ENCODE measurements around the gene RADIL. TPM values are rescaled to one million over a fixed set of nuclear protein-coding genes. Genes with fewer than 3 reads are reported as not detected.

RADIL gene
- total and polyA plus RNA-seq, 2 donors (not counting 1 experiment from before 2014, with no cell fraction given): not detected

GRCh38 chr7:4816419-4817080 is 67.0 kb downstream of the RADIL start:
- CTCF ChIA-PET: interaction anchor here (0.9 kb wide), 1 partner anchor 267 kb away, joined by 3 read pairs; no protein-coding TSS in a partner anchor
- H3K4me3 Mint-ChIP-seq: no peak overlapping the region

More at GRCh38 chr7:4816419-4817080, 67.0 kb downstream of the RADIL start:
- H3K27me3 ChIP-seq (replicated peaks in 1 of 4; ENCODE audit: control extremely low read depth in 1 of 4, control insufficient read depth in 3 of 4, insufficient read depth in 4 of 4, low read length in 3 of 4): peaks cover 0 to 36% (median 6%) of the 10 kb centered on the region in 4 experiments
- H2AFZ ChIP-seq (ENCODE audit: insufficient read depth, low read depth, low read length, poor library complexity, severe bottlenecking): no peak overlapping the region
- no peaks in the 10 kb centered on the region for H4K20me1 ChIP-seq (ENCODE audit: control insufficient read depth, insufficient read depth, low read length, poor library complexity, severe bottlenecking)
- 98% methylated on average over 23 of the region's 26 CpGs for WGBS (ENCODE audit: insufficient coverage)
- H3K27ac Mint-ChIP-seq: no peak overlapping the region
- no peak overlapping the region for H3K4me3 ChIP-seq (ENCODE audit: control extremely low read depth in 1 of 5, extremely low read depth in 1 of 5, insufficient read depth in 1 of 5, low read depth in 2 of 5, low read length in 4 of 5)
- H3K4me1 Mint-ChIP-seq: no peaks in the 10 kb centered on the region
- peaks cover 25% of the 10 kb centered on the region for H3K27me3 Mint-ChIP-seq
- intact Hi-C loops (cut with micrococcal nuclease): no loop called here
- POLR2A ChIA-PET: no interaction called here
- H3K36me3 ChIP-seq (replicated peaks in 1 of 2; ENCODE audit: control extremely low read depth in 1 of 2, control insufficient read depth in 1 of 2, extremely low read depth in 1 of 2, insufficient read depth in 2 of 2, low read length in 1 of 2): no peaks in the 10 kb centered on the region
- TF ChIP-seq CTCF (IDR thresholded peaks at IDR 0.05) (no peak), EZH2 (IDR thresholded peaks at IDR 0.05; ENCODE audit: borderline replicate concordance, insufficient read depth, low read depth, low read length, poor library complexity, severe bottlenecking) (no peak)
- H3K9me3 ChIP-seq (ENCODE audit: control extremely low read depth in 1 of 3, control insufficient read depth in 2 of 3, insufficient read depth in 1 of 3, low read length in 2 of 3): peaks cover 0 to 22% (median 2%) of the 10 kb centered on the region in 3 donors
- ATAC-seq (ENCODE audit: low read depth) (no peak), DNase-seq (no peak)
- H3K4me2 ChIP-seq (replicated peaks; ENCODE audit: low read depth, low read length, poor library complexity, severe bottlenecking): no peak overlapping the region
- no peaks in the 10 kb centered on the region for H3K4me1 ChIP-seq (ENCODE audit: control insufficient read depth in 2 of 2, insufficient read depth in 2 of 2, low read length in 2 of 2)
- no peak overlapping the region for H3K27ac ChIP-seq (ENCODE audit: low read length in 2 of 2)
- no peaks in the 10 kb centered on the region for H3K79me2 ChIP-seq (ENCODE audit: control insufficient read depth, insufficient read depth, low read length)
- no peak overlapping the region for H3K9ac ChIP-seq (ENCODE audit: low read length)
- no peaks in the 10 kb centered on the region for H3K9me3 Mint-ChIP-seq (ENCODE audit: insufficient read depth)
